ENCODE data around the gene XRCC4.
A peak's percentile ranks its signal among the peaks of the same experiment; 100 is the strongest.

Gene XRCC4

DNA sequence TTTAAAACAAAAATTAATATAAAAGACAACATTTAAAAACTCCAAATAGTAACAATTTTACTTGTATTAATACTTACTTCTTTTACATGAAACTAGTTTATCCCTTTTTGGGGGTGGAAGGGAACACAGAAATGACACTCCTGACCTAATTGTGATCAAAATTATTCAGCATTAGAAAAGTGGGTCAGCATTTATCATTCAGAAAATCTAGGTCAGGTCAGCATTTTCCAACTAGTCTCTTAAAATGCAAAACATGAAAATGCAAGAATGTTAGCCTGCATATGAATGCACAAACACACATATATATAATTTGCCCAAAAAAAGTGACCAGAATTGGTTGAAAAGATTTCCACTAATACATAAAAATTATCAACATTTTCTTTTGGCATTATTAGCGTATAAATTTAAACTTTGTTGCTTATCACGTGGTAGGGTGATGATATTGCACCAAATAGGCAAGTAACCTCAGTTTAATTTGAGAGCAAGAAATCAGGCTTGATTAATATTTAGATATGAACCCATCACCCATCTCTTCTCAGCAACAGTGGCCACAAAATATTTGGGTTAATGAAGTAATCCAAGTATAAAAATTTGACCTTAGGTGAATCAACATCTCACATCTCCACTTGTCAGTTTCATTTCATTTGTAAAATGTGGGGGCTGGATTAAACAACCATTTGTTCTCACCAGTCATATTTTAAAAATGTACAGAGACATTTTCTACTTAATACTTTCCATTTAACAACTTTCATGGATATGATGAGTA is 5.9 kb upstream of the XRCC4 start:
- DNase-seq, result no peak

DNA sequence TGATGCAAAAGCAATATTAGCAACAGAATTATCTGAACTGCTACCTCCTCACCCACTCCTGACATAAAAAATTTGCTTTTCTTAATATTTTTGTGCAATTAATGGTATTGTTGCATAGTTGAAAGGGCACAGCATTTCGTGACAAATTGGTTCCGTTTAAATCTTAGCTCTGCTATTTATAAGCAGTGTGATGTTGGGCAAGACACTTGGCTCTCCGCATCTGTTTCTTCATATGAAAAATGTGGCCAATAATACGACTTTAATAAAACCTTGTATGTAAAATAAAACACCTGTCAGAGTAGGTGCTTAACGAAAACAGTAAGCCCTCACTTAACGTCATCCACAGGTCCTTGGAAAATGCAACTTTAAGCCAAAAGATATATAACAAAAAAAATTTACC is 4.4 kb upstream of the XRCC4 start:
- DNase-seq, result no peak

DNA sequence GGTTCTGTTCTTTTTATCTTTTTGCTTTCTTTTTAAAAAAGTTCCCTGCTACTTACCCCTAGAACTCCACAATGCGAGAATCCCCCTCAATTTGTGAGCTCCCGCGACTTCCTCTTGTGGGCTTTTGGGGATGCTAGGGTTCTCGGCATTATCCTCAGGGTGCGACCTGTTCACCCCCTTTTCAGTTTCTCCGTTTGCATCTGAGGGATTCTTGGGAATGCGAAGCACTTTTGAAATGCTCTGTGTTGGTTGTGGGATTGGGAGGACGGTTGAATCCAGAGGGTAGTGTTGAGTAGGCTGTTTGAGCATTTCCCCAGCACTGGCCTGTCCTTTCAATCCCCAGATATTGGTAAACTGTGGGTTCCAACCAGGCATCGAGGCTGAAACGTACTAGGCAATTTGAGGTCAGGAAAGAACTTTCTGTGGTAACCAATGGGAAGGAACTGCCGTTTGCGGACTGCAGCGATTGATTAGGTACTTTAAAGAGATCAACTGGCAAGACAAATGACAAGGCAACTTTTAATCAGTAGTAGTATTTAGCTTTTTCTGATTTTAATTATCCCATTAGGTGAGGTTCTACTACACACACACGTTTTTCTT is 415 bp downstream of the XRCC4 start:
- peak; percentile 6 for DNase-seq

DNA sequence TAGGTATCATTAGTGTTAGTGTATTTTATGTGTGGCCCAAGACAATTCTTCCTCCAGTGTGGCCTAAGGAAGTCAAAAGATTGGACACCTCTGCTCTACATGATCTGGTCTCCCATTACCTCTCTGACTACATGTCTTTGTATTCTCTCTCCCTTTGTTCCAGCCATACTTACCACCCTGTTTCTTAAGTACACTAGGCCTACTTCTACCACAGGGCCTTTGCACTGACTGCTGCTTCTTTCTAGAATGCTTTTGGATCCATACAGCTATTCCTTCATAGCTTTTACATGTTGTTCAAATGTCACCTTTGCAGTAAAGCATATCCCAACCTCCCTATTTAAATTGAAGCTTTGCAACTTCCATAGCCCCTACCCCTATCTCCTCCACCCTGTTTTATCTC is 5.4 kb downstream of the XRCC4 start:
- no peak for DNase-seq

DNA sequence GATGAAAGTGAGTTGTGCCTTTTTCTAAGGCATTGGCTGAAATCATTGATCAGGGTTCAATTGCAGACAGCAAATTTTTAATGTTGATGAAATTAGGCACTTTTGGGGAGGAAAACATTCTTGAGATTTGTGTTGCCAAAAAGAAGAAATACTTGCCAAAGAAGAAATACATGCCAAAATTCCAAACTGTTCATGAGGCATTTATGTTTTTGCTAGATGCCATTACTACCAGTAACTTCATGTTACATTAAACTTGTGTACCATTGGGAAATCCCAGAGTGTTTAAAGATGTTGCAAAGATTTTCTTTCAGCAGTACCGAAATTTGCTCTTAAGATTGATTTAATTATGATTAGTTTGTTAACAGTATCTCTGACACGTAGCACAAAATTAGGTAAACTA is 7.0 kb downstream of the XRCC4 start:
- DNase-seq, result no peak

DNA sequence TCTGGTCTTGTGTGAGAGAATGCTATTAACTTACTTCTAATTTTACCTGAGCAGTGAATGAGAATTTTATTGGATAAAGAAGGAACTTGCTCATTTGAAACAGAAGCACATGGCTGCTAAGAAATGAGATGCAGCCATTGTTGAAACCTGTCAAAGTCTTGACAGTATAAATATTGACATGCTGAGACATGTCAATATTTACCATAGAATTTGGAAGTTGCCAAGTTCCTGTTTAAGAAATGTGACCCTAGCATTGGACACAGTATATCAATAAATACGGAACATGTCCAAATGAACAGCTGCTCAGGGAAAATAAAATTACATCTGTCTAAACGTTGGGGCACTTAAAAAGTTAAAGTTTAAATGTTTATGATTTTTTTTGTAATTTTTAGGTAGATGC is 7.8 kb downstream of the XRCC4 start:
- DNase-seq, result no peak

DNA sequence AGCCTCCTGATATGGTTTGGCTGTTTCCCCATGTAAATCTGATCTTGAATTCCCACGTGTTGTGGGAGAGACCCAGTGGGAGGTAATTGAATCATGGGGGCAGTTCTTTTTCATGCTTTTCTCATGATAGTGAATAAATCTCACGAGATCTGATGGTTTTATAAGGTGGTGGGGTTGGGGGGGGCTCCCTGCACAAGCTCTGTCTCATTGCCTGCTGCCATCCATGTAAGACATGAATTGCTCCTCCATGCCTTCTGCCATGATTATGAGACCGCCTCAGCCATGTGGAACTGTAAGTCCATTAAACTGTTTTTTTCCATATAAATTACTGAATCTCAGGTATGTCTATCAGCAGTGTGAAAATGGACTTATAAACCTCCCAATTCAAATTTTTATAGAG is 12.8 kb downstream of the XRCC4 start:
- no peak for DNase-seq

DNA sequence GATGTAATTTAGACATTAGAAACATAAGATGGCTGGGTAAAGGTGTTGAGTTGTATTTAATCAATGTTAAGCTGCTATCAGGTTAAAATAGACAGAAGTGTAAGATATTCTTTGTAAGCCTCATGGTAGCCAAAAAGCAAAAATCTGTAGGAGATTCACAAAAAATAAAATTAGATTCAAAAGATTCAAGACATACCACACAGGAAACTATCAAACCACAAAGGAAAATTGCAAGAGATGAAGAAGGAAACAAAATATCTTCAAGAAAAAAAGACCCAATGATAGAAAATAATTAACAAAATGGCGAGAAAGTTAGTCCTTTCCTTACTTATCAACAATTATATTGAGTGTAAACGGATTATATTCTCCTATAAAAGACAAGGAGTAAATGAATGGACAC is 15.3 kb downstream of the XRCC4 start:
- DNase-seq, result no peak

DNA sequence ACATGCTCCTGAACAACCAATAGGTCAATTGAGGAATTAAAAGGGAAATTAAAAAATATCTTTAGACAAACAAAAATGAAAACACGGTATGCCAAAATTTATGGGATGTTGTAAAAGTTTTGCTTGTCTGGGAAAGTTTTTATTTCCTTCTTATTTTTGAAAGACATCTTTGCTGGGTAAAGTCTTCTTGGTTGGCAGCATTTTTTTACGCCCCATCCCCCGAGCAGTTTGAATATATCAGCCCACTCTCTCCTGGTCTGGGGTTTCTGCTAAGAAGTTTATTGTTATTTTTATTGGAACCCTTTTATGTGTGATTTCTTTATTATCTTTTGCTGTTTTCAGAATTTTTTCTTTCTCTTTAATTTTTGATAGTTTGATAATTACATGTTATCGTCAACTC is 16.3 kb downstream of the XRCC4 start:
- DNase-seq, result no peak

DNA sequence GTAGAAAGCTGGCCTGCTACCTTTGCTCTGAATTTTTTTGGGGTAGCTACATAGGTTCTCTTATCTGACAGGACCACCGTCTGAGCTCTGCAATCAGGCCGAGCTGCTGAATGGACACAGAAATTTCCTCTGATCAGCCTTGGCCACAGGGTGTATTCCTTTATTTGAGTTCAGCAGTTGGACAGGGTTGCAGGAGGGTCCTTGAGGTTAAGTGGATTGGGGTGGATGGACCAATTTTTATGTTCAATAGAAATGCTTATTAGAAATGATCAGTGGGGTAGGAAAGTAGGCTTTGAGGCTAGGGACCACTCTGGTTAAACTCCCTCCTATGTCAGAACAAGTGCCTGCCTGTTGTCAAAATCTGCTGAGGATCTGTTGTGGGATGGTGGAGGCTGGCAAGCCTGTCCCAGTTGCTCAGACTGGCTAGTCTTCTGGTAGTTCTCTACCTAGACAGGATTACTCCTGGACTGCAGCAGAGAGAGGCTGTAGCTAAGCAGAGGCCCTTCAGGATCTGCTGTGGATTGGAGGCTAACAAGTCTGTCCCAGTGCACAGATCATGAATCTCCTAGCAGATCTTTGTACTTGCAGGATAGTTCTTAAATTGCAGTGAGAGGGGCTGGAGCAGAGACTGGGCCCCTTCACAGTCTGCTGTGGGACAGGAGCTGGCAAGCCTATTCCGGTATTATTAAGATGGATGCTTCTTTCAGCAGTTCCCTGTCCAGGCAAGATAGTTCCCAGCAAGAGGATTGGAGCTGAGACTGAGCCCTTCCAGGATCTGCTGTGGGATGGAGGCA is 18.0 kb downstream of the XRCC4 start:
- no peak for DNase-seq

DNA sequence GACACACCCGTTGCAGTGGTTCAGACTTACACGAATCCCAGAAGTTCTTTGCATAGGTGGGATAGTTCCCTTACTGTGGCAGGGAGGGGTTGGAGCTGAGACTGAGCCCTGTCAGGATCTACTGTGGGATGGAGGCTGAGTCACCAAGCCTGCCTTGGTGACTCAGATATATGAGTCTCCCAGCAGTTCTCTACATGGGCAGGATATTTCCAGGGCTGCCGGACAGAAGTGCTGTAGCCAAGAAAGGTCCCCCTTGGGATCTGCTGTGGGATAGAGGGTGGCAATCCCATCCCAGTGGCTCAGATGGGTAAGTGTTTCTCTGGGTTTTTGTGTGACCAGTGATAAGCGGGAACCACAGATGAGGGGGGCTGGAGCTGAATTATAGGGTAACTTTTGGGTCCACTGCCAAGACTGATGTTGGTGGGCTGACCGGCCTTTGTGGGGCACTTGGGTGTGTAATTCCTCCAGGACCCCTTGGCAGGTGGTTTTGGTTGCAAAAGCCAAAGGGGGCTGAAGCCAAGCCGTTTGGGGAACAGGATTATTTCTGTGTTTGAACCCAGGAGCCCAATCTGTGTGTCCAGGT is 18.7 kb downstream of the XRCC4 start:
- DNase-seq, result no peak

DNA sequence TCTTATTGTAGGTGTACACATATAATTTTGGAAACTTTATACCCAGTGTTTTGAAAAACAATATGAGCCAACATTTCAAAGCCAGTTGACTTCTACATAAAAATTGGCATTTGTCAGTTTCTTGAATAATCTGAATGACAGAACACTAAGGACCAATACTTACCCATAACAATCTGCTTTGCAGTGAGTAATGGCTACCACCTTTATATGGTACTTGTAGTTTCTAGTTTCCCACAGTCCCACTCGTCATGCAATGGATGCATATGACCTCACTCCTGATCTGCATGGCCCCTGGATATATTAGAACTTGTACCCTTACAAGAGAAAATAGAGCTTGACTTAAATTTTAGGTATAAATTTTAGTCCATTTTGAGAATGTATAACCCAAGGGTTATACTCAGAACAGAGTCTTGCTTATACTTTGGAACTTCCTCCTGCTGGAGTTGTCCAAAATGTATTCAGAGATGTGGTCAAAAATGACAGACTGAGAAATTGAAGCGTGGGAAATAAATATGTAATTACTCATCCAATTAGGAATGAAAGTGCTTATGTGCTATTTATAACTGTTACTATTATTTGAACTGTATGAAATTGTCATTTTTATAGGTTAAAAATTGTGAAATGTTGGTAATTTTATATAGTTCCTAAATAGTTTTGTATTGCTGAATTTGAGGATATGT is 19.5 kb downstream of the XRCC4 start:
- no peak for DNase-seq

DNA sequence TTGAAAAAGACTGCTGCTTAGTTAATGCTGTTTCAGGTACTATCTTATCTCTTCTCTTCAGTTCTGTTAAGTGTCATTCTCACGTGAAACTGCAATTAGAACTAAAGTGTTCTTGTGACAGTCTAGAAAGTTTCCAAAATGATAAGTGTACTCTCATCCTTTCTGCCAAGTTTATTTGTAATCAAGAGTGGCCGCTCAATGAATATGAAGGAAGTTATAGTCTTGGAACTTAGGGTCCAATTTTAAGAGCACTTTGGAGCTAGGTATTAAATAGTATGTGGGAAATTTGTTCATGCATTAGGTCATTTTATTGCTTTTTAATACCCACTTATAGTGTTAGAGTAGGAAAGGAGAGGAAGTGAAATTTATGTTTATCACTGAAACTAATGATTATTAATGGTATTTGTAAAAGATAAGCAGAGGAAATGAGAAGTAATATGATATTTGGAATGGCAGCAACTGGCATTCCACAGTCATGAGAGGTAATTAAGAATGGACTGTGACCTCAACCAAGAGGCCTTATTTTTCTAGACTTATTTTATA is 20.4 kb downstream of the XRCC4 start:
- no peak for DNase-seq

DNA sequence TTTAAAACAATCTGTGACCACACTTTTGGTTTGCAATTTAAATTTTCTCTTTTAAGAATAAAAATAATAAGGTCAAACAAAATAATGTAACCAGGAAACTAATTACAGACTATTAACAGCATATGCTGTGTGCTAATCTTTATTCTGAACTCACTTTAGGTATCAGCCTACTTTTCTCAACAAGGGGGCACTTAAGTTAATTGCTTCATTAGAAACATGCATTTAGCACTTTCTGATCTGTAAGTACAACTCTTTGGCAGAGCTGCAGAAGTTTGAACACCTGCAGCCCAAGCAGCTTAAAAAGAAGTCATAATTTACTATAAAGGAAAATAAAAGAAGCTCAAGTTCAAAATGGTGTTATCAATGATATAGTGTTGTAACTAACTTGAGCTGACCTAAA is 21.7 kb downstream of the XRCC4 start:
- DNase-seq, result no peak

DNA sequence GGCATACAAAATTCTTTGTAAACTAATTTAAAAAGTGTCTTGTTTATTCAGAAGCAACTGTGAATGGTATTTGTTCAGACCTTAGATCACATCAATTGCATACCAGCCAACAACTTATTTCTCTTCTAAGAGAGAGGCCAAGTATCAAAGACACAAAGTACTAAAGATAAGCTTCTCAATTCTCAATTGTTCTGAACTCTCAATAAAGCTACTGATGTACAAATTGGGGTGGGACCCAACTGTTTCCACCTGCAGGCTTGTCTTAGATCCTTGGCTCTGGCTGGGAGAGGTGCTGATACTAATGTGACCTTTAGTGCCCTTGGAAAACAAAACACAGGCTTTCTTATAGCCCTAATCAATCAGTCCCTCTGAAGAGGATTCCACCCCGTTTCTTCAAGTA is 22.1 kb downstream of the XRCC4 start:
- DNase-seq, result no peak

DNA sequence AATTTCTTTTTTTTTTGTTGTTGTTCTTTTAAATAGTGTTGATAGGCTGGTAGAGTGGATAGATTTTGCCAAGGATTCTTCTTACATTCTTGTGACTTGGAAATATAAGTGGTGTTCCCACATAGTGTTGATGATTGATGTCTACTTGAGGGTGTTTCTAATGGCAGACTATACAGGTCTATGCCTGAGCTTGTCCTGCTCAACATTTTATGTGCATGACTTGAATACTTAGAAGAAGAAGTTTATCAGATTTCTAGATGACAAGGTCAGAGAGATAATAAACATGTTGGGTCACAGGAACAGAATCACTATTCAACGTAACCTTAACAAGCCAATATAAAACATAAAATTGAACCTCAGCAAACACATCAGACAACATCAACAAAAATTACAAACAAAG is 24.2 kb downstream of the XRCC4 start:
- no peak for DNase-seq

DNA sequence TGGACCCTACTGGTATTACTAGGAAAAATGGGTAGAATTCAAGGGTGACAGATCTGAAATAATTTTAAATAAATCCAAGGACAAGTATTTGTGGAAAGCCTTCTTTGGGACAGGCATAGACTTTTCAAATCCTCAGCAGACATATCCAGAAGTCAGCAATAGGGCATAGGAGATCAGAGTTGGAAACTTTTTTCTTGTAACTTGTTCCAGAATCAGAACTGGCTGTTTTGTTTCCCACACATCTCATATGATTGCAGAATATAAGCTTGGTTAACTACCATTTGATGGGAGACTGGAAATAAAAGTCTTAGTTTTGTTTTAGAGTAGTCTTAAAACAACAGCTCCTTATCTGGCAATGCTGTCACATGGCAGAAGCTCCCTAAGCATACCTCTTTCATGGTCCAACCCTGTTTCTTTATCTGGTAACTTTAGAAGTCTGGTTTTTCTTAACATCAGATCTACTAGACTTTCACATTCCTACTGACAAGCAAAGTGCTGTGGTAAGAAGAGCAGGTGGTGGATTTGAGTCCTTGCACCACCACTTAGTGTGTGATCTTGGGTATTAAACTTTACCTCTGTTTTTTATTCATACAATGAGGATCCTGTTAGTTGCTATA is 25.1 kb downstream of the XRCC4 start:
- DNase-seq, result no peak

DNA sequence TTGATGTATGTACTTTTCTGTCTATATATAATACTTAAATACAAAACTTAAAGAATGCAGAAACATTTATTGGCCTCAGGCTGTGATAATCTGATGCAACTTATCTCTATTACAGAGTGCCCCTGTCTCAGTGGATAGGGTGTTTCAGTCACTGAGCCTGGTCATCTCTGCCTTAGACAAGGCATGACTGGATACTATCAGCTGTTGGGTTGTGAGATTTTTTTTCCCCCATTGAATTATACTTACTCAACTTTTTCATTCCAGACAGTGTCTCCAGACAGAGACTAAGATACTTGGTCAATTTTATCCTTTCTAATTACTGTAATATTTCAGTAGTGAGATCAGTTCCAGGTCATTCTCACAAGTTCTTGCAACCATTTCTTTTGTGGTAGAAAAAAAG is 26.7 kb downstream of the XRCC4 start:
- no peak for DNase-seq

DNA sequence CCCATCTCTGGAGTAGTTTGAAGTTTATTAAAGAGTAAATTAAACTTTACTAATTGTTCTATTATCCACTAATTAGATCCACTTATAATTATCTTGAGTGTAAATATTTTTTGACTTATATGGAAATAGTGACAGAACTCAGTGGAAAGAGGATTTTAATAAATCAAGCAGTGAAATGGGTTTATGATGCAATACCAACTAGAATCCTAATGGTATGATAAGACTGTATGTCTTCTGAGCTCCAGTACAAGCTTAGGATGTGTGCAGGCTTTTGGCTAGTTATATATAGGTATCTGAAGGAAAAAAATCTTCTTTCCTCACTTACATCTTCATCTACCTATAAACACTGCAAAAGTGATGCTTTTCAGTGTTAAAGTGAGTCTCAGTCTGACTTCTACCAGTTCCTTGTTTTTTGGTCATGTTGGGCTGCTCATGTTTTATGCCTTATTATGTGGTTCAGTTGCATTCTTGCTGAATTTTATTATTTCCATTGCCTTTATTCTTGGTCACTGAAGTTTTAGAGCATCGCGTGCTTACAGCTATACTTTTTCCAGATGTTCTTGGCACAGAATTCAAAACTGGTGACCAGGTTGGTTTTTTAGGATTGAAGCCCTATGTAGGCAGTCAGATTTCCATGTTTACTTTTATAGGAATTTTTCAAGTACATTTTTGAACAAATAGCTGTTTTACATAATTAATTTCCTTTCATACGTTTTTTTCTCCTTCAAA is 30.5 kb downstream of the XRCC4 start:
- DNase-seq, result no peak

DNA sequence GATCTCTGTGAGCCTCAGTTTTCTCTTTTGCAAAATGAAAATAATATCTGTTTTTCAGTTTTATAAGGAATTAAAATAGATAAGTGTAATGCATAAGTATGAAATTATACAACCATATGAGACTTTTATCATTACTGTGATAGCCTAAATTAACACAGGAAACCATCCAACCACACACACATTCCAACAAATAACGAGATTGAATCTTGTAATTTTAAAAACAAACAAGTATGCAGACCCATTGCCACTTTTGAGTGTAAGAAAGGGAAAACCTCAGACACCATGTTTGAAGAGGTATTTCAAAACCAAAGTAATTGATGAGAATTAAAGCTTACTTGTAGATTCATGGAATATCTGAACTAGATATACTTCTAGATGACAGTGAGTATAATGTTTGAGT is 32.0 kb downstream of the XRCC4 start:
- DNase-seq, result no peak

DNA sequence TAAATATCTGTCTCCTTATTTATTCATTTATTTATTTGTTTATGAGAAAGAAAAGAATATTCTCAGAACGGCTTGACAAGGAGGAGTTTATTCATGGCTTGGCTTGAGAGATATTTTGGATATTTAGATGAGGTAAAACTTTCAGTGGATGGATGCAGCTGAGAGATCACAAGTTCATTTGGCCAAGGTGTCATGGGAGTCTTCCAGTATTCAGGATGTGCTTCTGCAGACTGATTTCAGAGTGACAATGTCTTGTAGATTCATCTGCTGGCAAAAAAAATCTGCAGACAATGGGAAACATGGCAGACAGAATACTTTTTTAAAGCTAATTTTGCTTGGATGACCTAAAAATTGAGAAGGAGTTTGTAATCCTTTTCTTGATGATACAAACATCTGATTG is 38.5 kb downstream of the XRCC4 start:
- no peak for DNase-seq

DNA sequence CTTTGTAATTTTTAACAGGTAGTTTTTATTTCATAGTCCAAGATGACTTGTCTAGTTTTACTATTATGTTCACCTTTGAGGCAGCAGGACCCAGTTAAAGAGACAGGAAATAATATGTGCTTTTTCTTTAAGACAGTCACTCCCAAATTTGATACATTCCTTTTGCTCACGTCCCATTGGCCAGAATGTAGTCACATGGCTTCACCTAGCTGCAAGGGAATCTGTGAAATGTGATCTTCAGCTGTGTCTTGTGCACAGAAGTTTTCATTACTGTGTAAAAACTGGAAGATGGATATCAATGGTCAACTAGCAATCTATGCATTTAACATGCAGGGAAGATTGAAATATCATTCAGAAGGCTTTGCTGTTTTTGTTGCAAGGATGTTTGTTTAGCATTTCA is 41.1 kb downstream of the XRCC4 start:
- DNase-seq, result no peak
